ENCODE measurements around the gene DHX30.

DHX30 gene

DNA sequence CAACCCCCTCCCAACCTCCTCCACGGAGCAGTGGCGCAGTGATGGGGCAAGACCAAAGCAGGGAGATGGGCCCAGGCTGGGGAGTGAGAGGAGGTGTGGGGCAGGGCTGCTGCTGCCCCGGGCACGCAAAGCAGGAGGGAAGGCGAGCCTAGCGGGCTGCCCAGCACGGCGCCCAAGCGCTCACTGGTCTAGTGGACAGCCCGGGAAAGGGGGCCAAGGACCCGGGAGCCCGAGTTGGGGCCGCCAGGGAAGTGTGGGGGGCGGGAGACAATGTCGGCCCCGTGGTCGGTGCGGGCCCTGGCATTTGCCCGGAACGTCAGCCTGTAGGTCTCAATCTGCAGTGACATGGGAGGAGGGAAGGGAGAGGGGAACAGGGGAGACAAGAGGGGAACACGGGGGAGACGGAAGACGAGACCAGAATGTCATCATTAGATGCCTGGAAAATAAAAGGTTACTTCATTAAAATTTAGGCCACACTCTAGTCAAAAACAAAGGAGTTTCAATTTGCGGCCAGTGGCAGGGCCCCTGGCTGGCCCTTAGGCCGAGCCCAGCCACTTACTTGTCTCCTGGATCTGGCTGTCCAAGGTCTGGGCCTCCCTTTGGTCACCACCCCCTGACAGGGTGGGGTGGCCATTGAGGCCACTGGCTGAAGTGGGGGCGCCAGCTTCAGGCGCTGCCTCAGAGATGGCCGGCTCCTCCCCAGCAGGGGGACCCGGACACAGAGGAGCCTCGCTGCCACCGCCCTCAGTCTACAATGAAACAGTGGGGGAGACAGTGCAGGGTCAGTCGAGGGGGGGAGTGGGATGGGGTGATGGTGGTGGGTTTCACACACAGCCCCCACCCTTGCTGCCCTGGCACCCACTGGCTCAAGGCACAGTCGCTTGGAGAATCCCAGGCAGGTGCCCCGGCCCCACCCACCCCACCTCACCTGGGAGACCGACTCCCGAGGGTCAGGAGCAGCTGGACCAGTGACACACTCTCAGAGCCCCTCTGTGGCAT, 50.0 kb downstream of the DHX30 start:
- DNase-seq: no peak

DNA sequence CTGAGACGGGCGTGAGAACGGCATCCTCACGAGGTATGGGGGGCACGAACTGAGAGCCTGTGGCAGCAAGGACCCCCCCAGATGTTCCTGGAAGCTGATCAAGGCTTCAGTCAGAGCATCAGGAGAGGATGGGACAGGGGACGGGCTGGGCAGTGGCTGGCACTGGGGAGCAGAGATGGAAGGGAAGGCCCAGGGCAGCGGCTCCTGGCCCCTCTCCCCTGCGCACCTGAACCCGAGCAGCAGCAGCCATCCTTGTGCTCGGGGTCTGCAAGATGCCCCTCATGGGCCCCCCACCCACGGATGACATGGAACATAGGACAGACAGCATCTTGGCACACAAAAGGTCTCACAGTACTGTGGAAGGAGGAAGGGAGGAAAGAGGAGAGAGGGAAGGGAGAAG, 51.3 kb downstream of the DHX30 start:
- no peak for DNase-seq

DNA sequence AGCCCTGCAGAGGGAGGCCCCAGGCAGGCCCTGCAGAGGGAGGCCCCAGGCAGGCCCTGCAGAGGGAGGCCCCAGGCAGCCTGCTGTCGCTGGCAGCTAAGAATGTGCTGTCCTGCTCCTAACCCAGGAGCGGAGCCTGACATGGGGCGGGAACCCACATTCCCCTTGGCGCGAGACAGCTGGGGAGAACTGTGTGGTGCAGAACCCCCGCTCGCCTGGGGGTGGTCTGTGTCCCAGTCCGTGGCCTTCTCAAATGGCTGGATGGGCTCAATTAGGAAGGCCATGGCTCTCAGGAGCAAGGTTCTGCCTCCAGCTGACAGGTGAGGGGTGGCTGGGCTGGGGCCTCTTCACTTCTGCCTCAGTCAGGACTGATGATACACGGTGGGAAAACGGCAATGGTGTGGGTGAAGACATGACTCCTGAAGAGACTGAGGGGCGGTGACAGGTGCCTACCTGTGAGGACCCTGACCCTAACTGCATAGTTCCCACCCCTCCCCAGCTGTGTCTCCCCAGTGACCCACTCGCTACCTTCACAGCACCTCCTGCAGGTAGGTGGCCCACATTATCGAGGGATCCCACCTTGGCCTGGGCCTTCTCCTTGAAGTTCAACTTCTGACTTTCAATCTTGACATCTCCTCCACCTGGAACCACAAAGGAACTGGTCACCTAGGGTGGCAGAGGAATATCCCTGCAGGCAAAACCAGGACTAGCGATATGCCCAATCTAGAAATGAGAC, 52.0 kb downstream of the DHX30 start:
- no peak for DNase-seq

DNA sequence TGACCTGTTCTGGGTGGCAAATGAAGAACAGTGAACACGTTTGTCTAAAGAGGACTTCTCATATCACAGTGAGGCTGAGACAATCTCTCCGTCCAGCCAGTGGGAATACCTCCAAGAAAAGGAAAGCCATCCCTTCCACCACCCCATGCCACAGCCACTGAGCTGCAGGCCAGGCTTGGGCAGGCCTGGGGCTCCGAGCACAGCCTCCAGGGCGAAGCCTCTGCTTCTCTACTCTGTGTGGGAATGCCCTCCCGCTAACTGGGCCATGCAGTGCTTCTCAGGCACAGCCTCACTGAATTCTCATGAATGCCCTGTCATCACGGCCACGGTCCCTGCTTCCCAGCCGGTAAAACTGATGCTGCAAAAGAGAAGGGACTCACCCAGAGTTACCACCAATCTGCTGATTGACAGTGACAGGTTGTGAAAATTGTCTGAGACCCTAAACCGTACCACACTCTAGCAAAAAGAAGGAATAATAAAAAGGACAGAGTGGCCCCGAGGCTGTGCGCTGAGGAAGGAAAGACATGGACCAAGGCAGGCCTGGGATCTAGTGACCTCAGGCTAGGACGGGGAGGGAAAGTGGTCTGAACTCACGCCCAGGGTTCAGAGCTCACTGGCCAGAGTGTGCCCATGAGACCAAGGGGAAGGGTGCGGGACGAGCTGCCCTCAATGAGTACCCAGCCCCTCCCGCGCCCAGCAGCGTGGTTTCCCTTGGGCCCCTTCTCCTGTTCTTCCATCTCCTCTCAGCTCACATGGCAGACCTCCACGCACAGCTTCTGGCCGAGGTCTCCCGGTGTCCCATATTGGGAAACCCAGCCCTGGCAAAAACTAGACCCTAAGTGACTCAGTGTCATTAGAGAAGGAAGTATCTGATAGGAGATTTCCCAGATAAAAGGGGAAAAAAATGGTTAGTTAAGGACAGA, 52.8 kb downstream of the DHX30 start:
- no peak for DNase-seq

DNA sequence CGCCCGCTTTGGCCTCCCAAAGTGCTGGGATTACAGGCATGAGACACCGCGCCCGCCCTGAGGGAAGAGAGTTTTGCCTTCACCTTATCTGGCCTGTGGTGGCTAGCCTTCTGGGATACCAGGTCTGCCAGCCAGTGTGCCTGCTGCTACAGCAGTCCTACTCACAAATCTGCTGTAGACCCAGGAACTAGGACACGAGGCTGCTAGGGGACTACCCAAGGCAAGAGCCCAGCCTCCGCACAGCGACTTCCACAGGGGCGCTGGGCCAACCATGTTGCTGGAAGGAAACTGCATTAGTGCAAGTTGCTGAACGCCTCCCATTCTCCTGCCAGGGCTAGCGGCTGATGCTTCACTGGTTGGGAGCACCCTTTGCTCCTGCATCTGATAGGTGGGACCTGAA, 53.7 kb downstream of the DHX30 start:
- DNase-seq: no peak

DNA sequence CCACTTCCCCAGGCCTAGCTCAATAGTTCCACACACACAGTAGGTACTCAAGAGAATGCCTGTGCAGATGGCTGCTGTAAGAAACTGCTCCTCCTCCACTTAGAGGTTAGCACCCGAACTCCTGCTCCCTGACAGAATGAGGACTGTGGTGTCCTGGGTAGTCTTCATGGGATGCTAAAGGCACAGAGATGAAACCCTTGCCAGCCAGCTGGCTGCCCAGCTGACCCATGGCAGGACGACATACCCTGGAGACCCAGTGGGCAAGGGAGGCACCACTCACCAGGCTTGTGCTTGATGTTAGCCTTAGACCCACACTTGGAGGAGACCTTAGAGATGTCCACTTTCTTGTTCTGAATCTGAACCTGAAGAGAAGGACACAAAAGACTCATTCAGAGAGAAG, 54.2 kb downstream of the DHX30 start:
- DNase-seq: no peak

DNA sequence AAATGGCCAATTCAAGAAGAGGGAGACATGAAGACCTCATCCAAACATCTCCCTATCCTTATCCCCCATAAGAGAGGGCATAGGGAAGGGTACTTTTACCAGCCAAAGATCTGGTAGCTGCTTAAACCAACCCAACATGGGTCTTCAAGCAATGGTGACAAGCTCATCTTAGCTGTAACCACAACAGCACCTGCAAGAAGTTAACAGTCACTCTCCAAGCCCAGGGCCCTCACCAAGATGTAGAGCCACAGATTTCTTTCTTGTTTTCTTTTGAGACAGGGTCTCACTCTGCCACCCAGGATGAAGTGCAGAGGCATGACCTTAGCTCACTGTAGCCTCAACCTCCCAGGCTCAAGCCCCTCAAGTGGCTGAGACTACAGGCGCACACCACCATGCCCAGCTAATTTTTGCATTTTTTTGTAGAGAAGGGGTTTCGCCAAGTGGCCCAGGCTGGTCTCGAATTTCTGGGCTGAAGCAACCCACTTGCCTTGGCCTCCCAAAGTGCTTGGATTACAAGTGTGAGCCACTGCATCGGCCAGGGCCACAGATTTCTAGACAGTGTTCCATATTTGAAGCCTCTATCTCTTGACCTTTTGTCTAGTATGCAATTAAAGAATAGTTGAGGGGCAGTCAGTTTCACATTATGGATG, 57.1 kb downstream of the DHX30 start:
- DNase-seq: no peak

DNA sequence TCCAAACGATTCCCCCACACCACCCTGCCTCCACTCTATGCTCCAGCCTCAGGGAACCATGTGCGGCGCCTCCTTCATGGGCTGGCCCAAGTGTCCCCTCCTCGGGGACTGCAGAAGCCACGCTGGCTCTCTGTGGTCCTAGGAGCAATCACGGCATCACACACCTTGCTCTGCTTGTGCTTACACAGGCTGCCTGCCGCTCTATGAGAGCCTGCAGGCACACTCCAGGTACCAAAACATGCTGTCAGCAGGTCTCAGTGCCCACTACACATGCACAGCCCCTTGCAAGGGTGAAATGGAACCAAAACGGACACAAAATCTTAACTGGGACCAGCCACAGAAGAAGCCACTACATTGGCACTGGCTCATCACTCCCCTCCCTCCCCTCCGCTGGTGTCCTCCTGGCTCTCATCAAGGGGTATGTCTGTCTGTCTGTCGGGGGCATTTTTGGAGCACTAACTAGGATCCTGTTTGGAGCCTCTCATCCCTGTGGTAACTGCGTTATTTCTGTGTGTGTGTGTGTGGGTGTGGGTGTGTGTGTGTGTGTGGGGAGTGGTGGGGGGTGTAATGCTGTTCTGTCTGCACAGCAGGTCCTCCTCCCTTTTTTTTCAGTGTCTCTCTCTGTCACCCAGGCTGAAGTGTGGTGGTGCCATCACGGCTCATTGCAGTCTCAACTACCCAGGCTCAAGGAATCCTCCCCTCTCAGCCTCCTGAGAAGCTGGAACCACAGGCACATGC, 60.6 kb downstream of the DHX30 start:
- DNase-seq: no peak

DNA sequence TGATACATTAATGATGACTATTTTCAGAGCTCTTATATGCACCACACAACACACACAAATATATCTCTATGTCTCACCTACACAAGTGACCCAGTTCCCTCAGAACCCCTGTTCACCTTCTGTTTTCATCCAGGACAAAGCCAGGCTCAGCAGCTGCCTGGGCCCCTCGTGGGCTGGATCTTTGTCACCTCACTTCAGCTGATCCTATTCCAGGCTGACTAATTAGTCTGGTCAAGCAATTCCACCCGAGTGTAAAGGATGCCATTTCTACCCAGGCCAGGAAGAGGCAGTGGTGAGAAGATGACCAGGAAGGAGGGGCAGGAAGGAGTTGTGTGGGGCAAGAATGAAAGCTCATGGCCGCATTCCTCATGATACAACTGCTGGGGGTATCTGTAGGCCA, 62.3 kb downstream of the DHX30 start:
- no peak for DNase-seq

DNA sequence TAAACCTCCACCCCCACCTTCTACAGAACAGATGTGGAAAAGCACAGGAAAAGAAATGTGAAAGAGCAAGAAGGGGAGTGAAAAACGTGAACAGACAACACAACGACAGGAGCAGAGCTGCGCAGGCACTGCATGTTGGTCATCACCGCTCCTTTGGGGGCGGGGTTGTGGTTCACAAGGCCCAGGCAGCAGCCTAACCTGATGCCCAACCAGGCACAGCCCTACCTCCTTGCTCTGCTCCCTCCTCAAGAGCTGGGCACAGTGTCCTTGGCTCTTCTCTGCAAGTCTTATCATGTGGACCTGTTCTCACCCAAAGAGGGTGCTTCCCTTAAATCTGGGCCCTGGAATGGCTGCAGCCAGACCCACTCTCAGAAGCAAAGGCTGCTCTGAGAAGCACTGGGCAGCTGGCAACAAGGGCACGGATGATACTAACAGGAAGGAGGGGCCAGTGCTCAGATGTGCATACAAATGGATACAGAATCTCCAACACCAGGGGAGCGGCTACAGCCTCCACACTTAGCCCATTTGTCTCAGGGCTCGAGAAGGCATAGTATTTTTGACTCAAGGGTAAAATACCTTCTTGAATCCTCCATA, 64.6 kb downstream of the DHX30 start:
- DNase-seq: no peak

DNA sequence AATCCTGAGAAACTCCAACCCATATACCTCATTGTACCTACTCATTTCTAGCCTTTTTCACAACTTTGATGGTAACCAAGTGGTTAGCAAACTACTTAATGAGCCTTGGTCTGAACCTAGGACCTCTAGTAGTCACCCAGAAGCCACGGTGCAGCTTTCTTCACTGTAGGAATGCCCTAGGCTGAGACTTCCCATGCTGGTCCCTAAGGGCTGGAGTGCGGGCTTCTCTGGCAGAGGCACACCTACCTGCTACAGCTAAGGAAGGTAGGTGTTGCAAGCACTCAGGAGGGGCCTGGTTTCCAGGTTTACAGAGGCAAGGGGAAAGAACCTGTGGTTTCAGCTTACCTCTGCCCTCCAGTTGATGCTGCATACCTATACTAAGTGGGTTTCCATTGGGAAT, 65.4 kb downstream of the DHX30 start:
- DNase-seq: no peak

DNA sequence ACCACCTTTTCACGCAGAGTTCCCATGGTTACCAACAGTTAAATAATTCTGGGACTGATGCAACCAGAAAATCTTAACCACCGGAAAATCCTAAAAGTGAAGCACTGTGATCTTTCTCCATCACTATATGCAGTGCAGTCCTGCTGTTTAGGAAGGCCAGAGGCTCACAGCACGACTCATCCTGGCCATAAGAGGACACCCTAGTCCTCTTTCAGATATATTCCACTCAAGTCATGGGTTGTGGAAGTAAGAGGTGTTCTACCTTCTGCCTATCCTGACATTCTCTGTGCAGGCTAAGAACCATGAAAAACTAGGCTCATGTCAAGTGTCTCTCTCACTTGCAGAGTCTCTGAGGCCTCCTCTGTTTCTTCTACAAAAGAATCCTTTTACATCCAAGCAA, 67.2 kb downstream of the DHX30 start:
- no peak for DNase-seq

DNA sequence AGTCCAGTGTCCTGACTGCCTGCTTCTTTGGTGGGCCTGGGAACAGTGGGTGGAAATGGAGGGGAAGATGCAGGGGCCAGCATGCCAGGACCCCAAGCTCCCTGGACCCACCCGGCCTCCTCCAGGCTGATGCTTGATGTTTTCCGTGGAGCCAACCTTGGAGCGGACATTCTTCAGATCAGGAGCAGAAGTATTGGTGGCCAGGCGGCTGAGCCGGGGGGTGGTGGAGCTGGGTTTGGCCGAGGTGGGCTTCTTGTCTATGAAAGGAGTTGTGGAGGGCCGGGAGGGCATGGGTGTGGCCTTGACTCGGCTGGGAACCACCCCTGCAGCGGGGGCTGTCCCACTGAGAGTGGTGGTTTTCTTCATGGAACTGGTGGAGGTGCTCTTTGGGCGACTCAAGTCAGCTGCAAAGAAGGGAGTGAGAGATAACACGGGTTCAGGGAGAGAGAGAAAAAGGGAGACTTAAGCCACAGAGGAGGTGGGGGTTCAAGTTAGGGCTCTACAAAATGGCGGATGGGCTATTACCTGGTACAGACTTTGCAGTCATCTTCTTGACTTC, 67.8 kb downstream of the DHX30 start:
- DNase-seq: no peak

DNA sequence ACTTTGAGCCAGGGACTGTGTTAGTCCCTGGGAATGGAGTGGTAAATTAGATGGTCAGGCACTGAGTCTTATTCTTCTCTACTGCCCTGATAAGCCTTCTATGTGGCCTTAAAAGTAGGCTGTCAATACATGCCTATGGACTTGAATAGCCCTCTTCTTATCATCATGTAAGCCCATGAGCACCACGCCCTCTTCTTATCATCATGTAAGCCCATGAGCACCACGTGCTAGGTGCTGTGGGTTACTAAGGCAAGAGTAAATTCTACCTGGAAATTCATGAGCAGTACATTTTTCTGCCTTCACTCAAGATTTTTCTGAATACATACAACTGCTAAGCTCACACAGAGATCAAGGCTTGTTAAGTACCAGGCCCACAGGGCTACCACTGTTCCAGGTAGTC, 68.5 kb downstream of the DHX30 start:
- DNase-seq: no peak

DNA sequence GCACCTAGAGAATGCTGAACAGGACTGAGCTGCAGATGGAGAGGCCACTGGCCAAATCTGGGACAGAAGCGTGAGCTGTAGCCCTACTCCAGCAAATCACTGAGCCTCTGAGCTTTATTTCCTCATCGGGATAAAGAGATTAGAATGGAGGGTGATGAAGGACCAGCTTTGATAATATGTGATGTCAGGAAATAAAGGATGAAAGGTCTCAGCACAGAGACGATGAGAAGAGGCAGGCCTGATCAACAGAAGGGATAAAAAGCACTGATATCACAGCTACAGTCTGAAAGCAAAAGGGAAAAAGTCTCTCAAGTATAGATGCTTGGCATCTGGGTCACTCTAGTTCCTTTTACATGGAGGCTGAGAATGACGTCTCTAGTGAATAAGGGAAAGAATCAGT, 70.0 kb downstream of the DHX30 start:
- no peak for DNase-seq

DNA sequence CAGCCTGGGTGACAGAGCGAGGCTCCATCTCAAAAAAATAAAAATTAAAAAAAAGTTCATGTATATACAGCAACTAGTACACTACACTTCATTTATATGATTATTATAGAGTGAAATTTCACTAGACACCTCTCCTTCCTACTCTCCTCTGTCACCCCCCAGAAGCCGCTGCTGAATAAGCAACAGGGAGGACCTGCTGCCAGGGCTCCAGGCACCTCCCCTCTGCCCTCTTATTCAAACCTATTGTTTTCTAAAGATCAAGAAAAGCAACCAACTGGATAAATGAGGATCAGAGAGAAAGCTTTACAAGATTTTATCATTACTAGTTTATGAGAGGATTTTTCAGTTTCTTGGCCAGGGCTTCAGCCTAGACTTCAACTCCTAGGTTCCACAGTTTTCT, 71.5 kb downstream of the DHX30 start:
- no peak for DNase-seq

DNA sequence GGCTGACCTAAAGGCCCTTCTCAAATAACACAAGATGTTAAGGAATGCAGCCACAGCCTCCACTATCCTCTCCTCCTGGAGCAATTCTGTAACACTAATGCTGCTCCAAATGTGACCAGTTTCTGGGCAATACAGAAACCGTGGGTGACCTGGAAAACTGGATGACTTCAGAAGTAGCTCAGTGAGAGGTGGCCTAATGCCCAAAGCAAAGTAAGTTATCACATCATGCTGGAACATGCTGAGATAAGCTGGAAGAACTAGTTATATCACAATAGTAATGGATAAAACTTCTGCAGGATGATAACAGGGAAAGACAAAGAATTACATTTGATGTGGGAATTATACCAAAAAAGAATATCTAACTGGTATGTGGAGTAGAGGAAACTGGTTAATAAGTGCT, 72.0 kb downstream of the DHX30 start:
- no peak for DNase-seq

DNA sequence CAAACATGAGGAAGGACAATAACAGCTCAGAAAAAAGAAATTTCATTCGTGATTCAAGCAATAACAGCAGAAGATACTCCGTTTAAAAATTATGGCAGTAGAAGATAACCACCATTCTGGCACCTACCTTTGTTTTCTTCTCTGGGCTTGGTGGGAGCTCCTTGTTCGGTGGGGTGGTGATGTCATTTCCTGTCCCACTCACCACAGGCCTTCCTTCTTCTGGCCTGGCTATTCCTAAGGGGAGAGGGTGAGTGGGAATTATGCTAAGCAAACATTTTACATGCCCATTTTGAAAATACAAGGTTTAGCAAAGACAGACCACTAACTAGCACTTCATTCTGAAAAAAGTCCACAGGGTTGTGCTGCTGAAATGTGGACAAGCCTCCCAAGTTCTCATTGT, 74.4 kb downstream of the DHX30 start:
- DNase-seq: no peak

DNA sequence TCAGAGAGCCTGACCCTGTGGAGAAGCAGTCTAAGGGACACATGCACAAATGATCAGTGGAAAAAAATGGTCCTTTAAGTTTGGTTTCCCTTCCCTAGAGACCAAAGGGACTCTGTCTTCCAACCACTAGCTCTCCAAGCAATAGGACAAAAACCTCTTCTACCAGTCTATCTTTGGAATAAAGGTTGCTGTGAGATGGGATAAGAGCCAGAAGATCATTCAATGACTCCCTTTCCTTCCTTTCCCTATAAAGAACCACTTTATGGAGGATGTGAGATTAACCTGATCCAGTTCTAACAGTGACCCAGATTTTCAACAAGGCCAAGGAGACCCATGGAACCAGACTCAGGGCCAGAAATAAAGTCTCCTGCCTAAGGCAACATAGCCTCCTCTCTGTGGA, 74.8 kb downstream of the DHX30 start:
- no peak for DNase-seq

DNA sequence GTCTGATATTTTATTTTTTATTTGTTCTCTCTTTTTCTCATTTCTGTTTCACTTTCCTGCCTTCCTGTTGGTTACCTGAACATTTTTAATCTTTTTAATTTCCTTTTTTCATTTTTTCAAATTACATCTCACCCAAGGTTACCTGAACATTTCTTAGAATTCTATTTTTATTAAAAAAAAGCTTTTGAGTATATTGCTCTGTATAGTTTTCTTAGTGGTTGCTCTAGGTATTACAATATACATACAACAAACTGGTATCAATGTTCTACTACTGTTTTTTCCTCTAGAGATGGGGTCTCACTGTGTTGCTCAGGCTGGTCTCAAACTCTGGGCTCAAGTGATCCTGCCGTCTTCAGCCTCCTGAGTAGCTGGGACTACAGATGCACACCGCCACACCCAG, 79.4 kb downstream of the DHX30 start:
- no peak for DNase-seq

DNA sequence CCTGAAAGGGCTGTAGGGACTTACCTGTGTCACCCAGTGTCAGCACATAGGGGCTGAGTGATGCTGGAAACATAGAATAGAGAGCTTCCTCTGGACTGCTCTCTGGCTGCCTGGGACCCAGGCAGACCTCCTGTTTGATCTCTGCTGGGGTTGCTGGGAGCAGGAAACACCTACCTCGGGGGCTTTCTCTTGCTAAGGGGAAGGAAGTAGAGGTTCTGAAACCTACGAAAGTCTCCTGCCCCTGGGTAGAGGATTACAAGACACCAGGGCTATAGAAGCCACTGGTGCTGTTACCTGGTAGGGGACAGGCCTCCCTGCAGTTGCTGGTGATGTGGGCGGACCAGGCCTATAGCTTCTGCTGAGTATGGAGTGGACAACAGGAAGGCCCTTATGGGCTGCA, 81.7 kb downstream of the DHX30 start:
- peak in 1 of 5 donors; percentile 9 for DNase-seq
